ENCODE measurements around the gene GPR132. TPM values are rescaled to one million over a fixed set of nuclear protein-coding genes. Genes with fewer than 3 reads are reported as not detected.
A peak's percentile ranks its signal among the peaks of the same experiment; 100 is the strongest.

Gene GPR132
- total and polyA plus RNA-seq, 10 of the 15 experiments (the other 5 are each of a cell fraction or from before 2014, with no cell fraction given) = 1.9 to 49.3 (median 20.4) TPM

GRCh38 chr14:105026033-105026785 is 39.0 kb downstream of the GPR132 start (continued):
- TF ChIP-seq, protein P1, sequence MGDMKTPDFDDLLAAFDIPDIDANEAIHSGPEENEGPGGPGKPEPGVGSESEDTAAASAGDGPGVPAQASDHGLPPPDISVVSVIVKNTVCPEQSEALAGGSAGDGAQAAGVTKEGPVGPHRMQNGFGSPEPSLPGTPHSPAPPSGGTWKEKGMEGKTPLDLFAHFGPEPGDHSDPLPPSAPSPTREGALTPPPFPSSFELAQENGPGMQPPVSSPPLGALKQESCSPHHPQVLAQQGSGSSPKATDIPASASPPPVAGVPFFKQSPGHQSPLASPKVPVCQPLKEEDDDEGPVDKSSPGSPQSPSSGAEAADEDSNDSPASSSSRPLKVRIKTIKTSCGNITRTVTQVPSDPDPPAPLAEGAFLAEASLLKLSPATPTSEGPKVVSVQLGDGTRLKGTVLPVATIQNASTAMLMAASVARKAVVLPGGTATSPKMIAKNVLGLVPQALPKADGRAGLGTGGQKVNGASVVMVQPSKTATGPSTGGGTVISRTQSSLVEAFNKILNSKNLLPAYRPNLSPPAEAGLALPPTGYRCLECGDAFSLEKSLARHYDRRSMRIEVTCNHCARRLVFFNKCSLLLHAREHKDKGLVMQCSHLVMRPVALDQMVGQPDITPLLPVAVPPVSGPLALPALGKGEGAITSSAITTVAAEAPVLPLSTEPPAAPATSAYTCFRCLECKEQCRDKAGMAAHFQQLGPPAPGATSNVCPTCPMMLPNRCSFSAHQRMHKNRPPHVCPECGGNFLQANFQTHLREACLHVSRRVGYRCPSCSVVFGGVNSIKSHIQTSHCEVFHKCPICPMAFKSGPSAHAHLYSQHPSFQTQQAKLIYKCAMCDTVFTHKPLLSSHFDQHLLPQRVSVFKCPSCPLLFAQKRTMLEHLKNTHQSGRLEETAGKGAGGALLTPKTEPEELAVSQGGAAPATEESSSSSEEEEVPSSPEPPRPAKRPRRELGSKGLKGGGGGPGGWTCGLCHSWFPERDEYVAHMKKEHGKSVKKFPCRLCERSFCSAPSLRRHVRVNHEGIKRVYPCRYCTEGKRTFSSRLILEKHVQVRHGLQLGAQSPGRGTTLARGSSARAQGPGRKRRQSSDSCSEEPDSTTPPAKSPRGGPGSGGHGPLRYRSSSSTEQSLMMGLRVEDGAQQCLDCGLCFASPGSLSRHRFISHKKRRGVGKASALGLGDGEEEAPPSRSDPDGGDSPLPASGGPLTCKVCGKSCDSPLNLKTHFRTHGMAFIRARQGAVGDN (IDR thresholded peaks at IDR 0.05) = no peak
- peak in 1 of 2 experiments; percentile 59; a peak in 2 of 4 replicates for TF ChIP-seq EP300 (IDR thresholded peaks at IDR 0.05; ENCODE audit: borderline replicate concordance in 1 of 2, control insufficient read depth in 1 of 2, low read depth in 2 of 2, low read length in 2 of 2)

DNA sequence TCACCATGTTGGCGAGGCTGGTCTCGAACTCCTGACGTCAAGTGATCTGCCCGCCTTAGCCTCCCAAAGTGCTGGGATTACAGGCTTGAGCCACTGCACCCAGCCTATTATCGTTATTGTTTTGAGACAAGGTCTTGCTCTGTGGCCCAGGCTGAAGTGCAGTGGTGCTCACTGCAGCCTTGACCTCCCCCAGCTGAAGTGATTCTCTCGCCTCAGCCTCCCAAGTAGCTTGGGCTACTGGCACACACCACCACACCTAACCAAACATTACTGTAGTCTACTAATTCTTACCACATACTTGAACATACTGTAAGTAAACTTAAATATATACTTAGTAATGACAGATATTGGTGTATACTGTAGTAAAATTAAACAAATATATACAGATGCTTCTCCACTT is 39.8 kb downstream of the GPR132 start:
- Histone ChIP-seq H3K27me3 (replicated peaks in 1 of 2; ENCODE audit: control insufficient read depth in 2 of 2, insufficient read depth in 2 of 2, low read length in 1 of 2) (no peaks in the 10 kb centered on the region), H3K9me3 (replicated peaks; ENCODE audit: control insufficient read depth, insufficient read depth, low read length) (peaks cover 5% of the 10 kb centered on the region; the same call in 1 of the 3 replicates), H3K9ac (ENCODE audit: control insufficient read depth, insufficient read depth, low read length) (peak overlapping the region; percentile 5; the same call in 1 of the 2 replicates), H3K27ac (ENCODE audit: control insufficient read depth, insufficient read depth) (peak overlapping the region; percentile 84), H3K36me3 (ENCODE audit: control insufficient read depth in 2 of 2, insufficient read depth in 2 of 2, low read length in 1 of 2) (no peaks in the 10 kb centered on the region), H4K20me1 (ENCODE audit: control insufficient read depth, insufficient read depth) (no peaks in the 10 kb centered on the region), H3K4me3 (no peak overlapping the region; the same call in 1 of the 2 replicates), H3K4me1 (ENCODE audit: control insufficient read depth, insufficient read depth, low read length) (peaks cover 21% of the 10 kb centered on the region), H2AFZ (ENCODE audit: control insufficient read depth, low read depth, low read length) (no peak overlapping the region), H3K79me2 (ENCODE audit: control insufficient read depth, insufficient read depth, low read length) (peaks cover 22% of the 10 kb centered on the region), H3K4me2 (ENCODE audit: control insufficient read depth, insufficient read depth) (peak overlapping the region; percentile 69)
- FAIRE-seq (no peak), DNase-seq (ENCODE audit: low read depth, low spot score) (no peak), ATAC-seq (no peak)
- intact Hi-C loops (cut with micrococcal nuclease; ENCODE audit: unreplicated experiment) (no loop called here), in situ Hi-C loops (cut with MboI) (no loop called here)
- WGBS (ENCODE audit: insufficient coverage, insufficient replicate concordance, low lambda C conversion rate, missing lambda C conversion rate) = 30% methylated on average over 6 of the region's 6 CpGs
- ChIA-PET SMC1A (ENCODE audit: uncharacterized antibody, unreplicated experiment) (interaction anchor here (0.8 to 2.5 kb wide), 8 partner anchors 9 to 40 kb away, joined by 3 to 5 read pairs (median 3); partner anchors contain the start of gene GPR132), RAD21 (ENCODE audit: unreplicated experiment) (interaction anchor here (1.0 to 2.4 kb wide), 4 partner anchors 9 to 62 kb away, joined by 3 to 7 read pairs (median 4); no protein-coding TSS in a partner anchor), POLR2A (interaction anchor here (1.0 to 3.7 kb wide), 5 partner anchors 8 to 60 kb away, joined by 4 to 14 read pairs (median 12); partner anchors contain the start of genes CLBA1 and GPR132), CTCF (interaction anchor here (1.0 to 5.0 kb wide), 2 partner anchors 20 to 35 kb away, joined by 3 to 28 read pairs; no protein-coding TSS in a partner anchor)
- 0 out of 2 replicates have a peak, but pooled peaks have one; percentile 22 for TF ChIP-seq HDGF (IDR thresholded peaks at IDR 0.05)
- TF ChIP-seq TAF1 (IDR thresholded peaks at IDR 0.05; ENCODE audit: borderline replicate concordance, low read depth, low read length) = no peak
- BruUV-seq (replicated peaks) = no TSS peak
